DND-41 (cell line): ENCODE results near the gene DOCK9.

ENCODE experiments used
- ATAC-seq: fragments of 200-7000 bp; cut with Tn5 transposase; 3 replicates; pipeline ENCODE4 v1.9.1; 2021; ENCODE audit warnings: low read depth; ENCODE audit not compliant: insufficient read depth
- DNase-seq: peaks from one replicate; pipeline ENCODE4 v3.0.0-alpha.2; 2020
- H2AFZ ChIP-seq: 2 replicates; pipeline ENCODE4 v1.6.0; 2012; ENCODE audit warnings: low read depth, low read length
- H3K27ac ChIP-seq: 2 replicates; pipeline ENCODE4 v1.5.1; 2012; ENCODE audit warnings: low read length, inconsistent platforms
- H3K27me3 ChIP-seq: fragments of 200-600 bp; sonication (generic); 2 replicates; pipeline ENCODE4 v1.6.0; 2012; ENCODE audit warnings: low read length, mild to moderate bottlenecking, inconsistent platforms; ENCODE audit not compliant: insufficient read depth, poor library complexity
- H3K36me3 ChIP-seq: 2 replicates; pipeline ENCODE4 v1.5.1; 2012; ENCODE audit warnings: low read length, inconsistent platforms; ENCODE audit not compliant: insufficient read depth
- H3K4me1 ChIP-seq: 2 replicates; pipeline ENCODE4 v1.5.1; 2012; ENCODE audit warnings: mild to moderate bottlenecking, low read length; ENCODE audit not compliant: insufficient read depth
- H3K4me2 ChIP-seq: 2 replicates; pipeline ENCODE4 v1.6.0; 2012; ENCODE audit warnings: mild to moderate bottlenecking, moderate library complexity, low read length, inconsistent platforms; ENCODE audit not compliant: insufficient read depth
- H3K4me3 ChIP-seq, 2 experiments: fragments of 200-600 bp in 1 of 2; shearing (Covaris generic) in 1 of 2; 2 replicates each; pipeline ENCODE4 v1.5.1; 2012 to 2016; ENCODE audit warnings: inconsistent platforms in 2 of 2, low read length in 2 of 2, mild to moderate bottlenecking in 2 of 2, low read depth in 1 of 2, moderate library complexity in 1 of 2
- H3K79me2 ChIP-seq: 2 replicates; pipeline ENCODE4 v1.6.0; 2012; ENCODE audit warnings: low read length, inconsistent platforms; ENCODE audit not compliant: insufficient read depth
- H3K9ac ChIP-seq: 2 replicates; pipeline ENCODE4 v1.6.0; 2012; ENCODE audit warnings: low read depth, mild to moderate bottlenecking, inconsistent platforms, low read length, moderate library complexity
- H3K9me3 ChIP-seq: 2 replicates; pipeline ENCODE4 v1.5.1; 2012; ENCODE audit warnings: low read length, moderate library complexity, mild to moderate bottlenecking, inconsistent platforms; ENCODE audit not compliant: insufficient read depth, severe bottlenecking
- H4K20me1 ChIP-seq: 2 replicates; pipeline ENCODE4 v1.6.0; 2012; ENCODE audit warnings: low read length; ENCODE audit not compliant: insufficient read depth
- CTCF ChIP-seq: IDR thresholded peaks from 2 replicates; pipeline ENCODE4 v1.5.1; 2012; ENCODE audit warnings: borderline replicate concordance, low read length, moderate library complexity, mild to moderate bottlenecking; ENCODE audit not compliant: poor library complexity, severe bottlenecking; ENCODE audit errors: extremely low read depth
- EZH2 ChIP-seq: IDR thresholded peaks from 3 replicates; pipeline ENCODE4 v1.6.1; 2012; ENCODE audit warnings: borderline replicate concordance, low read depth, mild to moderate bottlenecking, moderate library complexity, low read length, inconsistent platforms; ENCODE audit not compliant: severe bottlenecking

The DOCK9 gene

GRCh38 chr13:98875146-98875729 is 102.6 kb downstream of the DOCK9 start:
- DNase-seq (no peak), ATAC-seq (no peak)
- H3K4me2 ChIP-seq = no peak overlapping the region
- H3K36me3 ChIP-seq = peaks cover 64% of the 10 kb centered on the region
- H3K4me3 ChIP-seq = no peak overlapping the region
- no peaks in the 10 kb centered on the region for H4K20me1 ChIP-seq
- no peaks in the 10 kb centered on the region for H3K4me1 ChIP-seq
- H3K9me3 ChIP-seq = peaks cover 11% of the 10 kb centered on the region
- no peak overlapping the region for H2AFZ ChIP-seq
- no peaks in the 10 kb centered on the region for H3K27me3 ChIP-seq
- no peaks in the 10 kb centered on the region for H3K79me2 ChIP-seq
- no peak overlapping the region for H3K27ac ChIP-seq
- no peak overlapping the region for H3K9ac ChIP-seq
- no peak for TF ChIP-seq CTCF
- no peak for TF ChIP-seq EZH2

GRCh38 chr13:98874029-98874397 is 103.9 kb downstream of the DOCK9 start:
- Histone ChIP-seq H3K27me3 (no peaks in the 10 kb centered on the region), H2AFZ (no peak overlapping the region), H3K4me2 (no peak overlapping the region), H3K9ac (no peak overlapping the region), H3K79me2 (no peaks in the 10 kb centered on the region), H4K20me1 (no peaks in the 10 kb centered on the region), H3K27ac (no peak overlapping the region), H3K4me3 (no peak overlapping the region), H3K36me3 (peaks cover 52% of the 10 kb centered on the region), H3K4me1 (no peaks in the 10 kb centered on the region), H3K9me3 (peaks cover 11% of the 10 kb centered on the region)
- no peak for TF ChIP-seq EZH2
- TF ChIP-seq CTCF = no peak
- ATAC-seq (no peak), DNase-seq (no peak)

GRCh38 chr13:98873377-98874028 is 104.4 kb downstream of the DOCK9 start:
- no peak for DNase-seq
- Histone ChIP-seq H3K9me3 (peaks cover 11% of the 10 kb centered on the region), H3K9ac (no peak overlapping the region), H3K36me3 (peaks cover 50% of the 10 kb centered on the region), H4K20me1 (no peaks in the 10 kb centered on the region), H3K27me3 (no peaks in the 10 kb centered on the region), H2AFZ (no peak overlapping the region), H3K4me1 (no peaks in the 10 kb centered on the region), H3K4me2 (no peak overlapping the region), H3K27ac (no peak overlapping the region), H3K4me3 (no peak overlapping the region), H3K79me2 (no peaks in the 10 kb centered on the region)
- ATAC-seq = no peak
- no peak for TF ChIP-seq EZH2
- TF ChIP-seq CTCF = no peak
